Left forelimb (tissue), 1 donor: ENCODE data around the gene SCAMP2.
"Not testable (repeated sequence)": the region's sequence is repeated elsewhere in the genome, so short reads cannot be mapped to it uniquely, and the experiment has no call there.

ENCODE experiments used
- DNase-seq: peaks from one replicate; pipeline ENCODE4 v3.0.0-alpha.2; 2018; ENCODE audit warnings: low spot score

SCAMP2 gene, protein sequence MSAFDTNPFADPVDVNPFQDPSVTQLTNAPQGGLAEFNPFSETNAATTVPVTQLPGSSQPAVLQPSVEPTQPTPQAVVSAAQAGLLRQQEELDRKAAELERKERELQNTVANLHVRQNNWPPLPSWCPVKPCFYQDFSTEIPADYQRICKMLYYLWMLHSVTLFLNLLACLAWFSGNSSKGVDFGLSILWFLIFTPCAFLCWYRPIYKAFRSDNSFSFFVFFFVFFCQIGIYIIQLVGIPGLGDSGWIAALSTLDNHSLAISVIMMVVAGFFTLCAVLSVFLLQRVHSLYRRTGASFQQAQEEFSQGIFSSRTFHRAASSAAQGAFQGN

DNA sequence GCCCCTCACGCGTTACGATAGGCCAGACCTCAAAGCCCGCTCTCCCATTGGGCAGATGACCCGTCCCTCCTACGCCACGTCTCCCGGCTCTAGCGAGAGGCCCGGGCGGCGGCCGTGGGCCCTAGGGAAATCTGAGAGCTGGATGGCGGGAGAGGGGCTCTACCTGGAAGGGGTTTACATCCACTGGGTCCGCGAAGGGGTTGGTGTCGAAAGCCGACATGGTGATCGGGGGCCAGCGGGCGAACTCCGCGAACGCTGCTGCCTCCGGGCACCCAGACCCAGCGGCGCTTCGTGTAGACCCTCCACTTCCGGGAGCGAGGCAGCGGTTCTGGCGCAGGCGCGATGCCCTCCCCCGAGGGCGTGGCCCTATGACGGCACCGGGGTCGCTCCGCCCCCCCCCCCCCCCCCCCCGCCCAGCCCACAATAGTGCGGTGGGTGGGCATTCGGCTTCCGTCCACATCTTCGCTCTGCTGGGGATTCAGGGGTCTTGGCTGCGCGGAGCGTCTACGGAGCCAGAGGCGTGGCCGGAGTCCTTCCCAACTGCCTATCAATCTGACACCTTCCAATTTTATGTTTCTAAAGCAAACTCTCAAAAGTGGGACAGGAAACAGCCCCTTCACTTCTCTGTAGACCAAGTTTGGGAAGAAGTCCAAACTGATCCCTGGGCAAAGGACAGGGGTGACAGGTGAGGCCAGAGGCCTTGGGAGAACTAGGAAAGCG lies at the start of gene SCAMP2:
TSS of gene SCAMP2 (minus strand) at position 330 of the 720 bp plus-strand sequence. CDS start at position 220, 110 bp downstream.
- peak; percentile 98 for DNase-seq

DNA sequence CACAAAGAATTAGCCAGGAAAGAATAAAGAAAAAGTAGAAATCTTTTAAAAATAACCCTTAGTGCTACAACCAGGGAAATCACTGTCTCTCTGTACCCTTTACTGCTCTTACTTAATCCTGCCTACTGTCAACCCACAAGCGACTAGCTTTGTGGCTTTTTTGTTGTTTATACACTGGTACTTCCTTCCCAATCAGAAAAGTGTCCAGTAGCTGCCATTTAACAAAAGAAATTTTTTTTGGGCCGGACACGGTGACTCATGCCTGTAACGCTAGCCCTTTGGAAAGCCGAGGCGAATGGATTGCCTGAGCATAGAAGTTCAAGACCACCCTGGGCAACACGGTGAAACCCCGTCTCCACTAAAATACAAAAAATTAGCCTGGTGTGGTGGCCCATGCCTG lies 47.3 kb upstream of the SCAMP2 start:
- no peak for DNase-seq

DNA sequence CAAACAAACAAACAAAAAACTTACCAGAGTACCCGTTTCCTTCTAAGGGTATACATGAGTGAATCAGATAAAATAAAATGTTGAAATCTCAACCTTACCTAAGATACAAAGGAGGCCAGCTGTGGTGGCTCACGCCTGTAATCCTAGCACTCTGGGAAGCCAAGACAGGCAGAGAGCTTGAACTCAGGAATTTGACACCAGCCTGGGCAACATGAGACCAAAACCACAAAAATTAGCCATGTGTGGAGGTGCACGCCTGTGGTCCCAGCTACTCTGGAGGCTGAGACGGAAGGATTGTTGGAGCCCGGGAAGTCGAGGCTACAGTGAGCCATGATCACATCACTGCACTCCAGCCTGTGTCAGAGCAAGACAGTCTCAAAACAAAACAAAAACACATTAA lies 44.5 kb upstream of the SCAMP2 start:
- DNase-seq: no peak

DNA sequence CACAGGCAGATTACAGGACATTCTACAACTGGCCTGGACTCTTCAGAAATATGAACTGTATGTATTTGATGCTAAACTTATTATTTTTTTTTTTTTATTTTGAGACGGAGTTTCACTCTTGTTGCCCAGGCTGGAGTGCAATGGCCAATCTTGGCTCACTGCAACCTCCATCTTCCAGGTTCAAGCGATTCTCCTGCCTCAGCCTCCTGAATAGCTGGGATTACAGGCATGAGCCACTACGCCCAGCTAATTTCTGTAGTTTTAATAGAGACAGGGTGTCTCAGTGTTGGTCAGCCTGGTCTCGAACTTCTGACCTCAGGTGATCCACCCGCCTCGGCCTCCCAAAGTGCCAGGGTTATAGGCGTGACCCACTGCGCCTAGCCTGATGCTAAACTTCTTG lies 40.6 kb upstream of the SCAMP2 start:
- DNase-seq: peak; percentile 2

DNA sequence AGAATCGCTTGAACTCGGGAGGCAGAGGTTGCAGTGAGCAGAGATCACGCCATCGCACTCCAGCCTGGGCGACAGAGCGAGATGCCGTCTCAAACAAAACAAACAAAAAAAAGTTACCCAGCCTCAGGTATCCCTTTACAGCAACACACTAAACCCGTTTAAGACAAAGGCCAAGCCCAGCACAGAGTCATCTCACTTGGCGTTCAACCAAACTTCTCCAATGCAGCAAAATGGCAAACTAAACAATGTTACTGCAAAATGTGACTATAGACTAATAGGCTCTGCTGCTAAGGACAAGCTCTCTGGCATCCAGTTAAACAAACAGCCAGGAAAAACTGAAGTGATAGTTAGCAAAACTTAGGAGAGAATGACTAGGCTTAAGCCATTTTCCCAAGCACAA lies 39.9 kb upstream of the SCAMP2 start:
- DNase-seq: no peak

DNA sequence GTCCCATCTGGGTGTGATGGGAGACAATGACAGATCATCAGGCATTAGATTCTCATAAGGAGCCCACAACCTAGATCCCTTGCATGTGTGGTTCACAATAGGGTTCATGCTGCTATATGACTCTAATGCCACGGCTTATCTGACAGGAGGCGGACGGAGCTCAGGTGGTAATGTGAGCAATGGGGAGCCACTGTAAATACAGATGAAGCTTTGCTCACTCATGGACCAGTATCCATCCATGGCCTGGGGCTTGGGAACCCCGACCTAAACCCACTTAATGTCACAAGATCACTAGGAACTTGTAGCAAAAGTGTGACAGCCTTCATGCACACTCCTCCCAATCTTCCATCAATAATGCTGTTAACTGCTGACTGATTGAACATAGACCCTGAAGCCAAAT lies 35.5 kb upstream of the SCAMP2 start:
- DNase-seq: no peak

DNA sequence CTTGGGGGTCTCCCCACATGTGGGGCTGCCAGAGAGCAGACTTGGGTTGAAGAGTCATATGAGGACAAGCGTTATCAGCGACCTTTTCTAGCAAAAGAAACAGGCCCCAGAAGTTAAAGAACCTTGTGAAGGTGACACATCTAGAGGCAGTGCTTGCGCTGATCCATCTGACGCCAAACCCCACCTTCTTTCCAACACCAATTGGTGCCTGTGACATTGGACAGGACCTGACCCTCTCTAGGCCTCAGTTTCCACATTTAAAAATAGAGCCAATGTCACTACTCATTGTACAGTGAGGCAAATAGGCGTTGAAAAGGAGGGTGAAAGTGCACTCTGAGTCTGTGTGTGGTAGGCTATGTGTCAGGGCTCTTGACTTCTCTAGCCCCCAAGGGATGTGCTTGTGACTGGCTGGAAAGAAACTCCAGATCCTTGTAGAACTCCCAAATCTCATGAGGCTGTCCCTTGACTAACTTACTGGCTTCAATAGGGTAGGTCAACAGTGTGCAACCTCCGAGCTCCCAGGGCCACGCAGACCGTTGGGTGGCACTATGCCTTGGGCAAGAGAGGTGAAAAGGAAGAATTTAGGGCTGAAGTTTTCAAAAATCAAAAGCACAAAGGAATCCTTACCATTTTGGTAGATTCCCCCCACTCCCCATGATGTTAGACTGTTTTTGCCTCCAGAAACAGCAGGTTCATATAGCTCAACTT lies 34.2 kb upstream of the SCAMP2 start:
- DNase-seq: no peak

DNA sequence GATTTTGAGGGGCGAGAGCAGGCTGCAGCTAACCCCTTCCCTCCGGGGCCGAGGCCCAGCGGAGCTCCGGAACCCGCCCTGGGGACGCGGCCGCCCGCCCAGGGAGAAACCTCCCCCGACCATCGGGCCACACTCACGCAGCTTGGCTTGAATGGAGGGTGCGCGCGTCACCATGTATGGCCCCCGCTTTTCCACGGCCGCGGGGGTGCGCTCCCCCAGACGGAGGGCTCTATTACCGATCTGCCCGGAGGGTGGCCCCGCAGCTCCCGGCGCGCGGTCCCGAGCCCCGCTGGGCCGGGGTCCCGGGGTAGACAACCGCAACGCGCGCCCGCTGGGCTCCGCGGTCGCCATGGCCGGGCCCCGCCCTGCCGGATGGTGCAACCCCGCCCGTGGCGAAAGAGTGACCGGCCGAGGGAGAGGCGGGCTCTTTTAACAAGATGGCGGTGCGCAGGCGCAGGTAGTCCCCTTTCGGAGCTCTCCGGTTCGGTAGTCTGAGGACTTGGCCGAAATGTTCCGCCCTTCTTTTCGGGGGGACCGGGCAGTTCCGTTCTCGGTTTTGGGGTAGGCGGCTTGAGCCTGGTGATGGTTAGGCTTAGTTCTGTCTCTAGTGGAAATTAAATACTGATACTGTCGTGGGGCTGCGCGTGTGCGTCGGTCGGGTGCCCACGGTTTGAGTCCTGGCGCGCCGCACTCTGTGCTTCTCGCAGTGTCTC lies 33.4 kb upstream of the SCAMP2 start, which contains the start of gene FAM219B:
TSS of gene FAM219B (minus strand) at position 402 of the 713 bp plus-strand sequence. CDS start at position 351, 51 bp downstream.
- DNase-seq: peak; percentile 92

DNA sequence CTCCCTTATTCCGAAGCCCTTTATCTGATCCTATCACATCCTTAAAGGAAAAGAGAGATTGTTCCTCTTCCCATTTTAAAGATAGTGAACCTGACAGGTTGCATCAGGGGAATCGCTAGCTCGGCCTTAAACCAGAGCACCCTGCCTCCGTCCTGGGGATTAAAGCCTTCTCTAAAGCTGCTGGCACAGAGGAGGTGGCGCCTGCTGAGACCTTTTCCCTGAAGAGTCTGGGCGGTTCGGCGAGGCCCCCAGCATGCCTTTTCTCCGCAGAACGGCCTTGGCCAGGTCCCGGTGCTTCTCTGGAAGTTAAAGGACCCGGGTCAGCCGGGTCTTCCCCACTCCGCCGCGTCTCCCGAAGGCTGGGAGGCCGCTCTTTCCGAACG lies 32.9 kb upstream of the SCAMP2 start:
- peak; percentile 69 for DNase-seq

DNA sequence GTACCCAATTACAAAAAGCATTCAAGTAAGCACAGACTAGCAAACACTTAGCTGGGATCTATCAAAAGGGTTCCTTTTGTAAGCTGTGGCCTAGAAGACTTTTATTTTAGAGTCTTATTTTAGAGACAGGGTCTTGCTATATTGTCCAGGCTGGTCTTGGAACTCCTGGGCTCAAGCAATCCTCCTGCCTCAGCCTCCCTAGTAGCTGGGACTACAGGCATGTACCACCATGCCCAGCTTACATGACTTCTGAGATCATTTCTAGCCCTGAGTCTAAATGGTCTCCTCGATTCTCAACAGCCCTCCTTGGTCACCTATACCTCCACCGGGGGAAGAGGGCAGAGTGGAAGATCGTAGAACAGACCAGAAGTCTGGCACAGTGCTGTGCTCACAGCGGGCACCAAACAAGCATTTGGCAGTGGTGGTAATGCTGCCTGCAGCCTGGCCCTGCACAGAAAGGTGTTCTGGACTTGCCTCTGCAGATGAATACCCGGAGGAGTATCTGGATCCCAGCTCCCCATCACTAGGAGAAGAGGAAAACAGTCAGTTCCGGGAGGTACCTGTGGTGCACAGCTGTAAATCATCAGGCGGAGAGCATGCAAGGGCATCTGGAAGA lies 31.1 kb upstream of the SCAMP2 start:
- no peak for DNase-seq

DNA sequence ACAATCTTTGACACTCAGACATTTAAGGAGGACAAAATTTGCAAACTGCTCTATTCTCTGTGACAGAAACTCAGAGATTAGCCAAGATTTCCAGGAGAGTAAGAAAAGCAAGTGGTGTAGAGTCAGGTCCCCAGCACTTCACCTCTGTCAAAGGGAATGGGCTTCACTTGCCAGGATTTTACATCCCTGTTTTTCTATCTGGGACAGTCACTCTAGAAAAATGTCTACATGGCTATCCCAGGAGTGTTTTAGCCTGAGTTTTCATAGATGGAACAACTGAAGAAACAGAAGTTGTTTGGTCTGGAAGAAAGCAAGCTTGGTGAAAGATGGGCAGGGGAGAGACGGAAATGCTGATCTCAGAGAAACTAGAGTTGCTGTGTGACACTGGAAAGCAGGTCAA lies 30.5 kb upstream of the SCAMP2 start:
- no peak for DNase-seq

DNA sequence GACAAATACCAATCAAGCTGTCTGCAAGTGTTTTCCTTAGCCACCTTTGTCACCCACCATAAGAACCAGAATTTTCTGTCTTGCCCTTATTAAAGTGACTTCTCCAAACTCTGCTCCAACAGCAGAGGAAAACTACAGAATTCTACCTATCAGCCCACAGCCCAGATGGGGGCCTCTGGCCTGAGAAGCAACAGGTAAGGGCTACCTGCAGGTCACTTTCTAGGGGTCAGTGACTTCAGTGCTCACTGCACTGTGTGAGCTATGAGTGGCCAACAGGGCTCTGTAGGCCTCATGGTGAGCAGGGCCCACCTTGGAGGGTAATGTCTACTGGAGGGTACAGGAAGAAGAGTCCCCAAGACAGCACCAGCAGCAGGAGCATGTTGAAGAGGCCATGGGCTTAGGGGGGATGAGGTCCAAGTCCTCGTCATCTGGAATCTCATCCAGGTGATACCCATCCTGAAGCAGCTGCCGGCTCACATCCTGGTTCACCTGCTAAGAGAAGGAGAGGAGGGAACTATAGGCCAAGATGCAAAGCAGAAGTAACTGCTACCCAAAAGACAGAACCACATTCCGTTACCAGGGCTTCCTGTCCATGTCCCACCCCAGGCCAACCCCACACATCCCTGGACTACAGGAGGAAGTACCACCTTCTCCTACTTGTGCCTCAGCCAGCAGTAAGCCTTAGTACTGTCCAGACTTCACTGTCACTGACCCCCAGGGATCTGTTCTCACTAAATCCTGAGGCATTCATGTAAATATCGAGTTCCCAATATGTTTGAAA lies 29.3 kb upstream of the SCAMP2 start:
- no peak for DNase-seq

DNA sequence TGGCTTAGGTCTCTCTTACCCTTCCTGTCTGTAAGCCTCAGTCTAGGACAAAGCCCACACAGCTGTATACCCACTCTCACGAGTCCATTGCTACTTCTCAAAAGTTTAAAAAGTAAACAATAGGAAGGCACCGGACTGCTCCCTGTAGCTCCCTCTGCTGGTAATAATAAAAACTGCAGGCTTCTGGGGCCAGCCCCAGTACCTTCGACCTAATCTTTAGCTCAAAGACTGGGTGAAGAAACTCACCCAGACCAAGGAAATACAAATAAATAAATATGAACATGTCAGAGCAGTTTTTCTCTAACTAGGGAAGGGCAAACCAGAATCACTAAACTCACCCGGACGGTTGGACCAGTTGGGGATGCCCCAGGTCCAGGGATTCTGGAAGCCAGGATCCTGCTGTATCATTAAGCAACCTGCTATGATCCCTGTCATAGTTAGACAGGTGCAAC lies 28.5 kb upstream of the SCAMP2 start:
- DNase-seq: no peak

DNA sequence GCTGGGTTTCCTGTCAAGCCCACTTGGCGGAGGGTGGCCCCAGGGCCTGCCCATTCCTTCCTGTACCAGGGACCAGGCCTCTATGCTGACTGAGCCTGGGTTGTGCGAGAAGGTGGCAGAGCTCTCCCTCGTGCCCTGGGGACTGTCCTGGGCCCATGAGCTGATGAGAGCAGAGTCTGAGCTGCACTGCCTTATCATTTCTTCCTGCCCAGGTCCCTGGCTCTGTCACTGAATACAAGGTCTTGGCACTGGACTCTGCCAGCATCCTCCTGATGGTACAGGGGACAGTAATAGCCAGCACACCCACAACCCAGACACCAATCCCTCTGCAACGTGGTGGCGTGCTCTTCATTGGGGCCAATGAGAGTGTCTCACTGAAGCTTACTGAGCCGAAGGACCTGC lies 24.1 kb upstream of the SCAMP2 start:
- no peak for DNase-seq

DNA sequence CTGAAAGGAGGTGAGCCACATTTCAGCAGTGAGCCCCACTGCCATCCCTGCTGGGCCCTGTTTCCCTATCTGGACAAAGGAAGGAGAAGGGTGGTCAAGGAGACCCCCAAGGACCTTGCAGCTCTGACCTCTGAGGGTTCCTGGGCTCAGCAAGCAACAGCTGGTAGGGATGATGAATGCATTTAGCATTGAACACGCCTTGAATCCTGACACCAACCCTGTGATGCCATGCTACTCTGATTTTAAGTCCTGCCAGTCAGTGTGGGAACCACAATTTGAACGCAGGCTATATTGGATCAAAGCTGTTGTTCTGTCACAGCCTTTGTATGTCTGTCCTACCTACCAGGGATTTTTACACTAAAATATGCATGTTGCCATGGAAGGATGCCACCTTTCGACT lies 23.2 kb upstream of the SCAMP2 start:
- no peak for DNase-seq

DNA sequence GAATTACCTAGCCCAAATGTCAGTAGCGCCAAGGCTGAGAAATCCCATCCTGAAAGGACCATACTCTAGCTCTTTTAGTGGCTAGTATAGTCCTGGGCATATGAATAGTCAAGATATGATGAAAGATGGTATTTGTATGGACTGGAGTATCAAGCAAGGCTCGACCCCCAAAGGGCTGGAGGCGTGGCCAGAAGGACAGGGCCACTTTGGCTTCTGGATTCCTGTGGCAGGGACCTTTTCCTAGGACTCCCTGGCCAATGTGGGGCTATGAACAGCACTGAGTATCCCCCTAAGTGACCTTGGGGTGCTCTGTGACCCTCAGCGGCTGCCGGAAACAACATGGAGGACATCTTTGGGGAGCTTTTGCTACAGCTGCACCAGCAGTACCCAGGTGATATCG lies 22.7 kb upstream of the SCAMP2 start:
- no peak for DNase-seq

DNA sequence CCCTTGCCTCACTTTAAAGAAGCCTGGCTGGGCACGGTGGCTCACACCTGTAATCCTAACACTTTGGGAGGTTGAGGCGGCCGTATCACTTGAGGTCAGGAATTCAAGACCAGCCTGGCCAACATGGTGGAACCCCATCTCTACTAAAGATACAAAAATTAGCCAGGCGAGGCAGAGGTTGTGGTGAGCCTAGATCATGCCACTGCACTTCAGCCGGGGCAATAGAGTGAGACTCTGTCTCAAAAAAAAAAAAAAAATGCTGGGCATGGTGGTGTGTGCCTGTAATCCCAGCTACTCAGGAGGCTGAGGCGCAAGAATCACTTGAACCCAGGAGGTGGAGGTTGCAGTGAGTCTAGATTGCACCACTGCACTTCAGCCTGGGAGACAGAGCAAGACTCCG lies 21.2 kb upstream of the SCAMP2 start:
- not testable (repeated sequence) for DNase-seq

DNA sequence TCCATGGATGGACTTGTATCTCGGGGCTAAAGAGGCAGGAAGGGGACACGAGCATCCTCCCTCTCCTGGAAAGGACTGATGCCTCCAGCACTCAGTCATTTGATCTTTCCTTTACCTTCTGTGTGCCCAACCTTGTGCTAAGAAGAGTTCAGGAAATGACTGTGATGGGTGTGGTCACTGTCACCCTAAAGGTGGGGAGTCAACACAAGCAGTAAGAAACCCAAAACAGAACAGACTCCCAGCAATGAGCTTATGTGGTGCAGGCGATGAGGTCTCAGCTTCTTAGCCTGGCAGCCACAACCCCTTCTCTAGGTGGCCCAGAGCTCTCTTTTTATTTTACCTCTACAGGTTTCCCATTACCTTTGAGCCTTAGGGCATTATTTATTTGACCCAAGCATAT lies 20.5 kb upstream of the SCAMP2 start:
- no peak for DNase-seq

DNA sequence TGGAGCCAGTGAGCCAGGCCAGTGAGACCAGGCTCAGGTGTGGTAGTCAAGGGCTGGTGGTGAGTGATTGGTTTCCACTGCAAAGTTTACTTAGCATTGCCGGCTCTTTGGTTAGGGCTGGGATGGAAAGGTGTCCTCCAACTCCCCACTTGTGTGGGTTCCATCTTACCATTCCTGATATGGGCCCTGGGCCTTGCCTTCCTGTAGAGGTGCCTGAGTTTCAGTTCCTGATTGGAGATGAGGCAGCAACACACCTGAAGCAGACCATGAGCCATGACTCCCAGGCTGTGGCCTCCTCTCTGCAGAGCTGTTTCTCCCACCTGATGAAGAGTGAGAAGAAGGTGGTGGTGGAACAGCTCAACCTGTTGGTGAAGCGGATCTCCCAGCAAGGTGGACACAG lies 19.8 kb upstream of the SCAMP2 start:
- DNase-seq: no peak

DNA sequence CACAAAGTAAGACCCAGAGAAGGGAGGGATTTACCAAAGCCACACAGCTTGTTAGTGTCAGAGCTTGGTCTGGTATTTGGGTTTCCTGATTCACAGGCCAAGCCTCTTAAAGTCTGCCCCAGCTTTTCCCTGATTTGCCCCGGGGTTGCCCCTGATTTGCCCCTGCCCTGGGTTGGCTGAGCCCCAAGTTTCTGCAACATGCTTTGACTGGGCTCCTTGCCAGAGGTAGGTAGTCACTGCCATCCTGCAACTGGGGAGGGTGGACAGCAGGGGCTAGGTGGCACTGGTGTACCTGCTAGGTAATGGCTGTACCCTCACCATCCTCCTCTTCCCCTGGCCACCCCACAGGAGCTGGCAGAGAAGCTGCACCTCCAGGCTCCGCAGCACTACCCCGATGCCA lies 19.1 kb upstream of the SCAMP2 start:
- no peak for DNase-seq

DNA sequence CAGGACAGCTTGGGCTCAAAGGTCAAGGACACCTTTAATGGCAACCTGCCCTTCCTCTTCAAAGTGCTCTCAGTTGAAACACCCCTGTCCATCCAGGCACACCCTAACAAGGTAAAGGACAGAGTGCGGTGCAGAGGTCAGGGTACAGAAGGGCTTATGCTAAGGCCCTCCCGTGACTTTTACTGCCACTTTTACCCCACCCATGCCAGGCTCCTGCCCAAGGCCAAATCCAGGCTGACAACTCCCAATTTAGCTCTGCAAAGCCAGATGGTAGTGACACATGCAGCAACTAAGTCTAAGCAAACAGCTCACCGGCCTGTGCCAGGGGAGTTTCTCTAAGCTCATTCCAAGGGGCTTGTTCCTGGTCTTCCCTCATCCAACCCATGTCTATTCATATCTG lies 18.3 kb upstream of the SCAMP2 start:
- no peak for DNase-seq
